Measurements from ENCODE around the gene TMEM217.
"Not testable (repeated sequence)": the region's sequence is repeated elsewhere in the genome, so short reads cannot be mapped to it uniquely, and the experiment has no call there.

Gene TMEM217

GRCh38 chr6:37205997-37206340 is 52.0 kb downstream of the TMEM217 start:
- Histone ChIP-seq H3K4me1 (ENCODE audit: control insufficient read depth, insufficient read depth, low read length) (no peaks in the 10 kb centered on the region), H3K36me3 (ENCODE audit: insufficient read depth, low read length) (no peaks in the 10 kb centered on the region), H3K4me3 (ENCODE audit: low read length) (no peak overlapping the region), H3K9me3 (replicated peaks; ENCODE audit: low read length) (no peaks in the 10 kb centered on the region), H3K9ac (ENCODE audit: low read depth, low read length) (no peak overlapping the region), H3K4me2 (ENCODE audit: low read length) (no peak overlapping the region), H3K27me3 (ENCODE audit: control insufficient read depth, insufficient read depth, low read length) (peaks cover 22% of the 10 kb centered on the region)

- Histone ChIP-seq H3K4me1 (ENCODE audit: control insufficient read depth, insufficient read depth, low read length) (no peaks in the 10 kb centered on the region), H3K4me3 (ENCODE audit: low read length) (no peak overlapping the region), H3K9ac (ENCODE audit: low read depth, low read length) (no peak overlapping the region), H3K36me3 (ENCODE audit: insufficient read depth, low read length) (no peaks in the 10 kb centered on the region), H3K9me3 (replicated peaks; ENCODE audit: low read length) (no peaks in the 10 kb centered on the region), H3K4me2 (ENCODE audit: low read length) (no peak overlapping the region), H3K27me3 (ENCODE audit: control insufficient read depth, insufficient read depth, low read length) (peaks cover 28% of the 10 kb centered on the region)
Measured at GRCh38 chr6:37205175-37205996, 52.6 kb downstream of the TMEM217 start.

- Histone ChIP-seq H3K36me3 (ENCODE audit: insufficient read depth, low read length) (no peaks in the 10 kb centered on the region), H3K4me3 (ENCODE audit: low read length) (no peak overlapping the region)
Measured at GRCh38 chr6:37204014-37204751, 53.8 kb downstream of the TMEM217 start.

GRCh38 chr6:37202788-37203491 is 55.0 kb downstream of the TMEM217 start:
- H3K4me3 ChIP-seq (ENCODE audit: low read length): no peak overlapping the region

More at GRCh38 chr6:37204014-37204751, 53.8 kb downstream of the TMEM217 start:
- Histone ChIP-seq H3K27me3 (ENCODE audit: control insufficient read depth, insufficient read depth, low read length) (peaks cover 37% of the 10 kb centered on the region), H3K9me3 (replicated peaks; ENCODE audit: low read length) (no peaks in the 10 kb centered on the region), H3K9ac (ENCODE audit: low read depth, low read length) (no peak overlapping the region), H3K4me2 (ENCODE audit: low read length) (no peak overlapping the region), H3K4me1 (ENCODE audit: control insufficient read depth, insufficient read depth, low read length) (no peaks in the 10 kb centered on the region)

DNA sequence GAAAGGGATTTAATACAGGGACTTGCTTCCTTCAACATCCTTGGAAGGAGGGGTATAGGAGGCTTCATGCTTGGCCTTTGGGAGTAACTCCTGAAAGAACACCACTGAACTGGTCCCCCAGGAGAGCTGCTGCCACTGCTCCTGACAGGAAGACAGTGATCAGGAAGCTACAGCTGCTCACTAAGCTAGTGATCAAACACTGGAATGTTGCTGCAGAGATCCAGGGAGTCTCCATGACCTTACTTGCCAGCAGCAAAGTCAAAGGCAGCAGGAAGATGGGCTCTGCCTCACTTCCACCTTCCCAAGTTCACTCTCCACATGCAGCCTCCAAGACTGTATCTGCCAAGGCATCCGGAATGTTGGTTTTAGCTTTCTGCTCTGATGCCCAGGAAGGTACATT is 56.2 kb downstream of the TMEM217 start:
- H3K4me2 ChIP-seq (ENCODE audit: low read length): no peak overlapping the region
- H3K9ac ChIP-seq (ENCODE audit: low read depth, low read length): no peak overlapping the region
- no peaks in the 10 kb centered on the region for H3K36me3 ChIP-seq (ENCODE audit: insufficient read depth, low read length)
- H3K9me3 ChIP-seq (replicated peaks; ENCODE audit: low read length): no peaks in the 10 kb centered on the region
- no peak overlapping the region for H3K4me3 ChIP-seq (ENCODE audit: low read length)
- H3K4me1 ChIP-seq (ENCODE audit: control insufficient read depth, insufficient read depth, low read length): no peaks in the 10 kb centered on the region
- peaks cover 40% of the 10 kb centered on the region for H3K27me3 ChIP-seq (ENCODE audit: control insufficient read depth, insufficient read depth, low read length)

More at GRCh38 chr6:37202788-37203491, 55.0 kb downstream of the TMEM217 start:
- Histone ChIP-seq H3K4me2 (ENCODE audit: low read length) (no peak overlapping the region), H3K27me3 (ENCODE audit: control insufficient read depth, insufficient read depth, low read length) (peaks cover 37% of the 10 kb centered on the region), H3K9me3 (replicated peaks; ENCODE audit: low read length) (no peaks in the 10 kb centered on the region), H3K36me3 (ENCODE audit: insufficient read depth, low read length) (no peaks in the 10 kb centered on the region), H3K4me1 (ENCODE audit: control insufficient read depth, insufficient read depth, low read length) (no peaks in the 10 kb centered on the region), H3K9ac (ENCODE audit: low read depth, low read length) (no peak overlapping the region)

- H3K4me1 ChIP-seq (ENCODE audit: control insufficient read depth, insufficient read depth, low read length): no peaks in the 10 kb centered on the region
- H3K9ac ChIP-seq (ENCODE audit: low read depth, low read length): no peak overlapping the region
- no peaks in the 10 kb centered on the region for H3K9me3 ChIP-seq (replicated peaks; ENCODE audit: low read length)
- H3K36me3 ChIP-seq (ENCODE audit: insufficient read depth, low read length): no peaks in the 10 kb centered on the region
- H3K4me2 ChIP-seq (ENCODE audit: low read length): no peak overlapping the region
- no peak overlapping the region for H3K4me3 ChIP-seq (ENCODE audit: low read length)
- H3K27me3 ChIP-seq (ENCODE audit: control insufficient read depth, insufficient read depth, low read length): peaks cover 37% of the 10 kb centered on the region
Measured at GRCh38 chr6:37200085-37200484, 57.9 kb downstream of the TMEM217 start.

DNA sequence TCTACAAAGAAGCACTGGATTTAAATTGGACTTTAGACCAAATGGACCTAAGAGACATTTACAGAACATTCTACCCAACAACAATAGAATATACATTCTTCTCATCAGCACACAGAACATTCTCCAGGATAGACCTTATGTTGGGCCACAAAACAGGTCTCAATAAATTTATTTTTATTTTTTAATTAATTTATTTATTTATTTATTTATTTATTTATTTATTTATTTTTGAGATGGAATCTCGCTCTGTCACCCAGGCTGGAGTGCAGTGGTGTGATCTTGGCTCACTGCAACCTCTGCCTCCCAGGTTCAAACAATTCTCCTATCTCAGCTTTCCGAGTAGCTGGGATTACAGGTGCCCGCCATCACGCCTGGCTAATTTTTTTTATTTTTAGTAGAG is 61.5 kb downstream of the TMEM217 start:
- not testable (repeated sequence) for H3K4me2 ChIP-seq (ENCODE audit: low read length); H3K4me3 ChIP-seq (ENCODE audit: low read length)

DNA sequence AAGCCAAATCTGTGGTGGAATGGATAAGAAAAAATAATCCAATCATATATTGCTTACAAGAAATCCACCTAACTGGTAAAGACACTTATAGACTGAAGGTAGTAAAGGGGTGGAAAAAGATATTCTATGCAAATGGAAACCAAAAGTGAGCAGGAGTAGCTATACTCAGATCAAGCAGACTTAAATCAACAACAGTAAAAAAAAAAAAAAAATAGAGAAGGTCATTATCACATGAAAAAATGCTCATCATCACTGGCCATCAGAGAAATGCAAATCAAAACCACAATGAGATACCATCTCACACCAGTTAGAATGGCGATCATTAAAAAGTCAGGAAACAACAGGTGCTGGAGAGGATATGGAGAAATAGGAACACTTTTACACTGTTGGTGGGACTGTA is 63.1 kb downstream of the TMEM217 start:
- H3K9me3 ChIP-seq (replicated peaks; ENCODE audit: low read length); H3K36me3 ChIP-seq (ENCODE audit: insufficient read depth, low read length); H3K27me3 ChIP-seq (ENCODE audit: control insufficient read depth, insufficient read depth, low read length); H3K4me3 ChIP-seq (ENCODE audit: low read length); H3K4me2 ChIP-seq (ENCODE audit: low read length); H3K4me1 ChIP-seq (ENCODE audit: control insufficient read depth, insufficient read depth, low read length); H3K9ac ChIP-seq (ENCODE audit: low read depth, low read length): not testable (repeated sequence)

More for the DNA sequence above, 61.5 kb downstream of the TMEM217 start:
- H3K27me3 ChIP-seq (ENCODE audit: control insufficient read depth, insufficient read depth, low read length): peaks cover 21% of the 10 kb centered on the region
- not testable (repeated sequence) for H3K9ac ChIP-seq (ENCODE audit: low read depth, low read length); H3K9me3 ChIP-seq (replicated peaks; ENCODE audit: low read length); H3K36me3 ChIP-seq (ENCODE audit: insufficient read depth, low read length); H3K4me1 ChIP-seq (ENCODE audit: control insufficient read depth, insufficient read depth, low read length)

DNA sequence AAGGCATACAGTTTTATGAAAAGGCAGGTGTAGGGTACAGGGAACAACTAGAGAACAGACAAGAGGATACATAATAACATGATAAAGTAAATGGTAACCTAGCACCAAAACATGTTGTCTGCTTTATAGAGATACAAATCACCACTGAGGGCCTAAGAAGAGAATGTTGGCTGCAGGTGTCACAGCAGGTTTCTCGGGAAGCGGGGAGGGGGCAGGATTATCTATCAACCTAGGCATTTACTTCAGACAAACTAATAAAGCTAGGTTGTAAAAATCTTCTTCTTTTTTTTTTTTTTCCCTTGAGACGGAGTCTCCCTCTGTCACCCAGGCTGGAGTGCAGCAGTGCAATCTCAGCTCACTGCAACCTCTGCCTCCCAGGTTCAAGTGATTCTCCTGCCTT is 65.3 kb downstream of the TMEM217 start:
- Histone ChIP-seq H3K27me3 (ENCODE audit: control insufficient read depth, insufficient read depth, low read length) (peaks cover 3% of the 10 kb centered on the region), H3K9ac (ENCODE audit: low read depth, low read length) (no peak overlapping the region), H3K4me3 (ENCODE audit: low read length) (no peak overlapping the region), H3K36me3 (ENCODE audit: insufficient read depth, low read length) (no peaks in the 10 kb centered on the region), H3K9me3 (replicated peaks; ENCODE audit: low read length) (no peaks in the 10 kb centered on the region), H3K4me1 (ENCODE audit: control insufficient read depth, insufficient read depth, low read length) (no peaks in the 10 kb centered on the region), H3K4me2 (ENCODE audit: low read length) (no peak overlapping the region)

- H3K4me3 ChIP-seq (ENCODE audit: low read length): no peak overlapping the region
- H3K9ac ChIP-seq (ENCODE audit: low read depth, low read length): no peak overlapping the region
- H3K36me3 ChIP-seq (ENCODE audit: insufficient read depth, low read length): no peaks in the 10 kb centered on the region
- no peaks in the 10 kb centered on the region for H3K27me3 ChIP-seq (ENCODE audit: control insufficient read depth, insufficient read depth, low read length)
- H3K4me2 ChIP-seq (ENCODE audit: low read length): no peak overlapping the region
- no peaks in the 10 kb centered on the region for H3K4me1 ChIP-seq (ENCODE audit: control insufficient read depth, insufficient read depth, low read length)
- H3K9me3 ChIP-seq (replicated peaks; ENCODE audit: low read length): no peaks in the 10 kb centered on the region
Measured at GRCh38 chr6:37190159-37190535, 67.8 kb downstream of the TMEM217 start.

DNA sequence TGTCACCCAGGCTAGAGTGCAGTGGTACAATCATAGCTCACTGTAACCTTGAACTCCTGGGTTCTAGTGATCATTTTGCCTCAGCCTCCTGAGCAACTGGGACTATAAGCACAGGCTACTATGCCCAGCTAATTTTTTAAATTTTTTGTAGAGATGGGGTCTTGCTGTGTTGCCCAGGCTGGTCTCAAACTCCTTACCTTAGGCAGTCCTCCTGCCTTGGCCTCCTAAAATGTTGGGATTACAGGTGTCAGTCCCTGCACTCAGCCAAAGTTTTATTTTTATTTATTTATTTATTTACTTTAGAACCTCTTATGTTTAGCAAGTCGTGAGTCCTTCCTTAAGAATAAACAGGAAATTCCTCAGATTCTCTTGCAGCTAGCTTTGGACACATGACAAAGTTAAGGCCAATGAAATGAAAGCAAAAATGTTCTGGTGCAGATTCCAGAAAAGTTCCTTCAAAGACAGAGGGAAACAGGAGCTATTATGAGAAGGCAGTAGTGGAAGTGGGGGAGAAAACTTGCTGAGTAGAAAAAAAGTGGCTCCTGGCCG is 68.9 kb downstream of the TMEM217 start:
- no peak overlapping the region for H3K9ac ChIP-seq (ENCODE audit: low read depth, low read length)
- H3K4me3 ChIP-seq (ENCODE audit: low read length): no peak overlapping the region
- no peaks in the 10 kb centered on the region for H3K27me3 ChIP-seq (ENCODE audit: control insufficient read depth, insufficient read depth, low read length)
- no peak overlapping the region for H3K4me2 ChIP-seq (ENCODE audit: low read length)
- no peaks in the 10 kb centered on the region for H3K9me3 ChIP-seq (replicated peaks; ENCODE audit: low read length)
- no peaks in the 10 kb centered on the region for H3K36me3 ChIP-seq (ENCODE audit: insufficient read depth, low read length)
- H3K4me1 ChIP-seq (ENCODE audit: control insufficient read depth, insufficient read depth, low read length): no peaks in the 10 kb centered on the region

All from skeletal muscle satellite cell (primary cell).